Subcutaneous abdominal adipose tissue (tissue), 5 donors: ENCODE data around the gene LTBR.
A peak's percentile ranks its signal among the peaks of the same experiment; 100 is the strongest.

Source experiments
- H3K27ac ChIP-seq: one replicate; pipeline ENCODE4 v1.7.0; 2013; ENCODE audit warnings: low read depth, mild to moderate bottlenecking, inconsistent platforms, low read length, moderate library complexity
- H3K27me3 ChIP-seq, 5 donors: one replicate each; pipeline ENCODE4 v1.7.0; 2013; ENCODE audit warnings: low read length in 5 of 5, inconsistent platforms in 1 of 5; ENCODE audit not compliant: control insufficient read depth in 5 of 5, insufficient read depth in 4 of 5
- H3K36me3 ChIP-seq, 5 donors: one replicate each; pipeline ENCODE4 v1.7.0; 2013; ENCODE audit warnings: low read length in 5 of 5; ENCODE audit not compliant: control insufficient read depth in 5 of 5, insufficient read depth in 5 of 5
- H3K4me1 ChIP-seq, 5 donors: one replicate each; pipeline ENCODE4 v1.7.0; 2013; ENCODE audit warnings: low read length in 5 of 5, mild to moderate bottlenecking in 3 of 5, moderate library complexity in 1 of 5; ENCODE audit not compliant: control insufficient read depth in 5 of 5, insufficient read depth in 5 of 5
- H3K4me3 ChIP-seq, 5 donors: one replicate each; pipeline ENCODE4 v1.7.0; 2013; ENCODE audit warnings: low read length in 5 of 5, low read depth in 1 of 5
- H3K9ac ChIP-seq, 5 donors: one replicate each; pipeline ENCODE4 v1.7.0; 2013; ENCODE audit warnings: low read length in 5 of 5, mild to moderate bottlenecking in 4 of 5, moderate library complexity in 3 of 5
- H3K9me3 ChIP-seq, 5 donors: one replicate each; pipeline ENCODE4 v1.7.0; 2013; ENCODE audit warnings: low read length in 5 of 5; ENCODE audit not compliant: control insufficient read depth in 5 of 5
- donor health status: healthy.
- donor health status: healthy.
- donor health status: healthy.
- donor health status: healthy.
- donor health status: healthy.

The LTBR gene

GRCh38 chr12:6382982-6383381 is 980 bp upstream of the LTBR start:
- H3K4me3 ChIP-seq: peak overlapping the region in 4 of 5 donors; percentile 42 to 89 (median 82)
- H3K9ac ChIP-seq: peak overlapping the region; percentile 84 to 98 (median 93)
- peaks cover 5 to 47% (median 33%) of the 10 kb centered on the region in 5 donors for H3K4me1 ChIP-seq
- no peaks in the 10 kb centered on the region for H3K9me3 ChIP-seq
- H3K36me3 ChIP-seq: peaks cover 9 to 21% (median 21%) of the 10 kb centered on the region in 5 donors
- H3K27me3 ChIP-seq: no peaks in the 10 kb centered on the region
- H3K27ac ChIP-seq: peak overlapping the region; percentile 97

- H3K4me1 ChIP-seq: peaks cover 5 to 42% (median 33%) of the 10 kb centered on the region in 5 donors
- peak overlapping the region; percentile 81 to 89 (median 82) for H3K4me3 ChIP-seq
- H3K36me3 ChIP-seq: peaks cover 9 to 37% (median 34%) of the 10 kb centered on the region in 5 donors
- no peaks in the 10 kb centered on the region for H3K27me3 ChIP-seq
- H3K9ac ChIP-seq: peak overlapping the region; percentile 92 to 98 (median 97)
- peak overlapping the region; percentile 97 for H3K27ac ChIP-seq
- no peaks in the 10 kb centered on the region for H3K9me3 ChIP-seq
Measured at GRCh38 chr12:6384499-6385436, 806 bp downstream of the LTBR start.

GRCh38 chr12:6386038-6386437 is 2.1 kb downstream of the LTBR start:
- Histone ChIP-seq H3K4me3 (no peak overlapping the region), H3K9ac (peak overlapping the region in 1 of 5 donors; percentile 31), H3K9me3 (no peaks in the 10 kb centered on the region), H3K27ac (no peak overlapping the region), H3K4me1 (peaks cover 5 to 42% (median 33%) of the 10 kb centered on the region in 5 donors), H3K27me3 (no peaks in the 10 kb centered on the region), H3K36me3 (peaks cover 9 to 49% (median 45%) of the 10 kb centered on the region in 5 donors)

- Histone ChIP-seq H3K27me3 (no peaks in the 10 kb centered on the region), H3K9ac (no peak overlapping the region), H3K27ac (no peak overlapping the region), H3K4me1 (peaks cover 5 to 42% (median 33%) of the 10 kb centered on the region in 5 donors), H3K36me3 (peaks cover 10 to 54% (median 49%) of the 10 kb centered on the region in 5 donors), H3K9me3 (no peaks in the 10 kb centered on the region), H3K4me3 (no peak overlapping the region)
Measured at GRCh38 chr12:6386491-6386890, 2.5 kb downstream of the LTBR start.

- Histone ChIP-seq H3K9ac (peak overlapping the region in 1 of 5 donors; percentile 14), H3K4me3 (no peak overlapping the region), H3K36me3 (peaks cover 14 to 61% (median 51%) of the 10 kb centered on the region in 5 donors), H3K27me3 (no peaks in the 10 kb centered on the region), H3K27ac (no peak overlapping the region), H3K4me1 (peaks cover 5 to 48% (median 38%) of the 10 kb centered on the region in 5 donors), H3K9me3 (no peaks in the 10 kb centered on the region)
Measured at GRCh38 chr12:6387541-6387940, 3.6 kb downstream of the LTBR start.

GRCh38 chr12:6390084-6390799 is 6.3 kb downstream of the LTBR start:
- no peak overlapping the region for H3K9ac ChIP-seq
- peaks cover 0 to 27% (median 17%) of the 10 kb centered on the region in 5 donors for H3K4me1 ChIP-seq
- no peak overlapping the region for H3K4me3 ChIP-seq
- peaks cover 14 to 67% (median 56%) of the 10 kb centered on the region in 5 donors for H3K36me3 ChIP-seq
- no peak overlapping the region for H3K27ac ChIP-seq
- H3K27me3 ChIP-seq: no peaks in the 10 kb centered on the region
- H3K9me3 ChIP-seq: peaks cover 0 to 3% (median 0%) of the 10 kb centered on the region in 5 donors

GRCh38 chr12:6391013-6391412 is 7.1 kb downstream of the LTBR start:
- no peak overlapping the region for H3K9ac ChIP-seq
- peaks cover 0 to 3% (median 0%) of the 10 kb centered on the region in 5 donors for H3K9me3 ChIP-seq
- peaks cover 0 to 20% (median 12%) of the 10 kb centered on the region in 5 donors for H3K4me1 ChIP-seq
- no peak overlapping the region for H3K4me3 ChIP-seq
- H3K36me3 ChIP-seq: peaks cover 14 to 65% (median 54%) of the 10 kb centered on the region in 5 donors
- no peaks in the 10 kb centered on the region for H3K27me3 ChIP-seq
- H3K27ac ChIP-seq: no peak overlapping the region

GRCh38 chr12:6392504-6392903 is 8.5 kb downstream of the LTBR start:
- no peak overlapping the region for H3K4me3 ChIP-seq
- no peaks in the 10 kb centered on the region for H3K27me3 ChIP-seq
- H3K9ac ChIP-seq: no peak overlapping the region
- no peak overlapping the region for H3K27ac ChIP-seq
- H3K36me3 ChIP-seq: peaks cover 5 to 51% (median 40%) of the 10 kb centered on the region in 5 donors
- peaks cover 0 to 3% (median 0%) of the 10 kb centered on the region in 5 donors for H3K9me3 ChIP-seq
- peaks cover 0 to 16% (median 8%) of the 10 kb centered on the region in 5 donors for H3K4me1 ChIP-seq

GRCh38 chr12:6393109-6393508 is 9.1 kb downstream of the LTBR start:
- Histone ChIP-seq H3K9ac (no peak overlapping the region), H3K4me3 (no peak overlapping the region), H3K36me3 (peaks cover 5 to 45% (median 34%) of the 10 kb centered on the region in 5 donors), H3K4me1 (peaks cover 0 to 13% (median 8%) of the 10 kb centered on the region in 5 donors), H3K27ac (no peak overlapping the region), H3K9me3 (peaks cover 0 to 3% (median 0%) of the 10 kb centered on the region in 5 donors), H3K27me3 (no peaks in the 10 kb centered on the region)
